ENCODE measurements around the gene BRMS1.

- TF ChIP-seq EZH2 (IDR thresholded peaks at IDR 0.05) (no peak), POLR2AphosphoS5 (IDR thresholded peaks at IDR 0.05; ENCODE audit: borderline replicate concordance, low read depth, low read length) (no peak)
Observed at GRCh38 chr11:66341502-66342126, 3.3 kb downstream of the BRMS1 start.

Measured in SK-N-MC (cell line).